GM10266 (cell line): ENCODE measurements around the gene TMEM95.
A peak's percentile ranks its signal among the peaks of the same experiment; 100 is the strongest.

Experiments used
- DNase-seq: peaks from one replicate; pipeline ENCODE4 v3.0.0; 2012; ENCODE audit errors: extremely low spot score
- TF ChIP-seq, protein P1 (sequence below): IDR thresholded peaks from 2 replicates; pipeline ENCODE4 v1.5.1; 2012; ENCODE audit warnings: mild to moderate bottlenecking, low read depth; ENCODE audit not compliant: control insufficient read depth, insufficient read depth; ENCODE audit errors: missing control alignments

Gene TMEM95

DNA sequence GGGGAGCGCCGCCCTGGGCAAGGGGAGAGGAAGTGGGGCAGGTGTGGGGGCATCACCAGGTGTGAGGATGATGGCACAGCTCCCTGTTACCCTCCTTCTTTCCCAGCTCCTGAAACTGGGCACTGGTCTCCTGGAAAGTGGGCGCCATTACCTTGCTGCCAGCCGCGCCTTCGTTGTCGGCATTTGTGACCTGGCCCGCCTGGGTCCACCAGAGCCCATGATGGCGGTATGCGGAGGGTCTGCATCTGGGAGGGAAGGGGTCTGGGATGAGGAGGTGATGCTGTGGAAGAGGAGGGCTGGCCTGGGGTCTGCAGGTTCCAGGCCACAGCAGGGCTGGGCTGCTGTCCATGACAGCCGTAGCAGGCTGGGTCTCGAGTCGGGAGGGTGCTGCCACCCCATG, 13.1 kb upstream of the TMEM95 start:
- no peak for DNase-seq
- TF ChIP-seq, protein P1, sequence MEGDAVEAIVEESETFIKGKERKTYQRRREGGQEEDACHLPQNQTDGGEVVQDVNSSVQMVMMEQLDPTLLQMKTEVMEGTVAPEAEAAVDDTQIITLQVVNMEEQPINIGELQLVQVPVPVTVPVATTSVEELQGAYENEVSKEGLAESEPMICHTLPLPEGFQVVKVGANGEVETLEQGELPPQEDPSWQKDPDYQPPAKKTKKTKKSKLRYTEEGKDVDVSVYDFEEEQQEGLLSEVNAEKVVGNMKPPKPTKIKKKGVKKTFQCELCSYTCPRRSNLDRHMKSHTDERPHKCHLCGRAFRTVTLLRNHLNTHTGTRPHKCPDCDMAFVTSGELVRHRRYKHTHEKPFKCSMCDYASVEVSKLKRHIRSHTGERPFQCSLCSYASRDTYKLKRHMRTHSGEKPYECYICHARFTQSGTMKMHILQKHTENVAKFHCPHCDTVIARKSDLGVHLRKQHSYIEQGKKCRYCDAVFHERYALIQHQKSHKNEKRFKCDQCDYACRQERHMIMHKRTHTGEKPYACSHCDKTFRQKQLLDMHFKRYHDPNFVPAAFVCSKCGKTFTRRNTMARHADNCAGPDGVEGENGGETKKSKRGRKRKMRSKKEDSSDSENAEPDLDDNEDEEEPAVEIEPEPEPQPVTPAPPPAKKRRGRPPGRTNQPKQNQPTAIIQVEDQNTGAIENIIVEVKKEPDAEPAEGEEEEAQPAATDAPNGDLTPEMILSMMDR, result no peak

DNA sequence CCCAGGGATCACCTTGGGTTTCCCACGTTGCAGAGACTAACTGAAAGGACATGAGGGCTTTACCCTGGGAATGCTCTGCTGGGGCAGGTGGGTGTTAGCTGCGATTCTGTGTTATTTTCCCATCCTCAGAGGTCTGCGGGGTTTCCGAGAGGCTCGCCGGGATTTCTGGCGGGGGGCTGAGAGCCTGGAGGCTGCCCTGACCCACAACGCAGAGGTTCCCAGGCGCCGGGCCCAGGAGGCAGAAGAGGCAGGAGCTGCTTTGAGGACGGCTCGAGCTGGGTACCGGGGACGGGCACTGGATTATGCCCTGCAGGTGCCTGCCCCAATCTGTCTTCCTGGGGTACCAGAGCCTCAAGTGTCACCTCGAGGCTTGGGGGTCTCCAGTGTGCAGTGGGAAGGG, 11.7 kb upstream of the TMEM95 start:
- no peak for DNase-seq
- TF ChIP-seq, protein P1, result no peak

DNA sequence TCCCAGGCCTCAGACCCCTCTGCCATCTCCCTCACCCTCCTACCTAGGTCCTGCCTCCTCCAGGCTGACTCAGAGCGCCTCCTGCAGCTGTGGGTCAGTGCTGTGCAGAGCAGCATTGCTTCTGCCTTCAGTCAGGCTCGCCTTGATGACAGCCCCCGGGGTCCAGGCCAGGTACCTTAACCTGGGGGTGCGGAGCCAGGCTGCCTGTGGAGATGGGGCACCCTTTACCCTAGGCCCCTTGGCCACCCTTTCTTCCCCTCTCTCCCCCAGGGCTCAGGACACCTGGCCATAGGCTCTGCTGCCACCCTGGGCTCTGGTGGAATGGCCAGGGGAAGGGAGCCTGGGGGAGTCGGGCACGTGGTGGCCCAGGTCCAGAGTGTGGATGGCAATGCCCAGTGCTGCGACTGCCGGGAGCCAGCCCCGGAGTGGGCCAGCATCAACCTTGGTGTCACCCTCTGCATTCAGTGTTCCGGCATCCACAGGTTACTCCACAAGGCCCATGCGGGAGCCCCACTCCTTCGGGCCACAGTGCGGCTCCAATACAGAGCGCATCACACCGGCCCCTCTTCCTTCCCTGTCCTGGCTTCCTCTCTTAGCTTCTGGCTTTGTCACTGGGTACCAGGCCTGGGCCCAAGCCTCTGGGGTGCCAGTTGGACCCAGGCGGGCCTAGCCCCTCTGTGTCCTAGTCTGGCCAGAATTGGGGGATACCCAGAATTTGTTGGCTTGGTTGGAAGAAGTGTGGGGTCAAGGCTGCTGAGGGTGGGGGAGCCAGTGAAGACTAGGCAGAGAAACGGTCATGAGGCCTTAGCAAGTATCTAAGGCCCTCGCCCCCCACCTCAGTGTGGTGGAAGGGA, 8.0 kb upstream of the TMEM95 start:
- DNase-seq, result no peak
- TF ChIP-seq, protein P1, result no peak

DNA sequence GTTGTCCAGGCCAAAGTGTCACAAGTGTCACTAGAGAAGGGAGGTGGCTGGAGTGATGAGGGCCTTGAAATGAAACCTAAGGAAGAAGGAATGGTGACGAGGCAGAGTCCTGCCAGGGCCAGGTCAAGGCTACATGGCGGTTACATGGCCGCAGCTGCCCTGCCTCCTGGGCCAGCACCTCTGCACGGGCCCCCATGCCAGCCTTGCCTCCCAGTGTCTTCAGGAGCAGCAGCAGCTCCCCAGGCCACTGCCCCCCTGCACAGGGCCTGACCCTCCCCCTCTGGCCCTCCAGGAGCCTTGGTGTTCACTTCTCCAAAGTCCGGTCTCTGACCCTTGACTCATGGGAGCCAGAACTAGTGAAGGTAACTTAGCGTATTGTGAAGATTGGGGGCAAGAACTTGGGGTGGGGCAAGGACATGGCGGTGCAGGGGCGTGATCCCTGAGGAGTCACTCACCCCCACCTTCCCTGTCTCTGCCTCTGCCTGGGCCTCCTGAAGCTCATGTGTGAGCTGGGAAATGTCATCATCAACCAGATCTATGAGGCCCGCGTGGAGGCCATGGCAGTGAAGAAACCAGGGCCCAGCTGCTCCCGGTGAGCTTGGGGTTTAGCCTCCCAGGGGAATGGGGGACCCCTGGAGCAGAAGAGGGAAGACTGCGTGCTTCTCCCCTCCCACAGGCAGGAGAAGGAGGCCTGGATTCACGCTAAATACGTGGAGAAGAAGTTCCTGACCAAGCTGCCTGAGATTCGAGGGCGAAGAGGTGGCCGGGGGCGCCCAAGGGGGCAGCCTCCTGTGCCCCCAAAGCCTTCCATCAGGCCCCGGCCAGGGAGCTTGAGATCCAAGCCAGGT, 7.1 kb upstream of the TMEM95 start:
- TF ChIP-seq, protein P1, result no peak
- DNase-seq, result no peak

DNA sequence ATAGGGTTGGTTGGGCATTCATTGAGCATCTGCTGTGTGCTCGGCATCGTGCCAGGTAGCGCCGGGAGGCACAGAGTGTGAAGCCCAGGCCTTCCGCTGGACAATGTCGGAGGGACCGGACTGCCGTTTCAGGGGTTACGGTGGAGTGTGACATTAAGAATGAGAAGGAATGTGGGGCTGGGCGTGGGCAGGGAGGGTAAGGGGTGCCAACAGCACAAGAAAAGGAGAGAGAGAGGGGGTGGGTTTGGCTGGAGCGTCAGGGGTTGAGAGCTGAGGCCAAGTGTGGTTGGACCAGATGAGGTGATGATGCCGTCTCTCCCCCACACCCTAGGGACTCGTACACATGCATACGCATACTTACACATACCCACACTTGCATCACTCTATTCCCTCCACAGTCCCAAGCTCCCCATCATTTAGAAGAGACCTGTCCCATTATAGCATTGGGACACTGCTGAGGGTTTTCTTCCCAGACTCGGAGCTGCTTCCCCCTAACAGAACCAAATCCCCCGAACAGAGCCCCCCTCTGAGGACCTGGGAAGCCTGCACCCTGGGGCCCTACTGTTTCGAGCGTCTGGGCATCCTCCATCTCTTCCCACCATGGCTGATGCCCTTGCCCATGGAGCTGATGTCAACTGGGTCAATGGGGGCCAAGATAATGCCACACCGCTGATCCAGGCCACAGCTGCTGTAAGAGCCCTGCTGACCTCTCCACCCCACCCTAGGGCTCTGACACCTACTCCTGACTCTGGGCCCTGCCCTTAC, 6.3 kb upstream of the TMEM95 start:
- DNase-seq, result no peak
- TF ChIP-seq, protein P1, result no peak

DNA sequence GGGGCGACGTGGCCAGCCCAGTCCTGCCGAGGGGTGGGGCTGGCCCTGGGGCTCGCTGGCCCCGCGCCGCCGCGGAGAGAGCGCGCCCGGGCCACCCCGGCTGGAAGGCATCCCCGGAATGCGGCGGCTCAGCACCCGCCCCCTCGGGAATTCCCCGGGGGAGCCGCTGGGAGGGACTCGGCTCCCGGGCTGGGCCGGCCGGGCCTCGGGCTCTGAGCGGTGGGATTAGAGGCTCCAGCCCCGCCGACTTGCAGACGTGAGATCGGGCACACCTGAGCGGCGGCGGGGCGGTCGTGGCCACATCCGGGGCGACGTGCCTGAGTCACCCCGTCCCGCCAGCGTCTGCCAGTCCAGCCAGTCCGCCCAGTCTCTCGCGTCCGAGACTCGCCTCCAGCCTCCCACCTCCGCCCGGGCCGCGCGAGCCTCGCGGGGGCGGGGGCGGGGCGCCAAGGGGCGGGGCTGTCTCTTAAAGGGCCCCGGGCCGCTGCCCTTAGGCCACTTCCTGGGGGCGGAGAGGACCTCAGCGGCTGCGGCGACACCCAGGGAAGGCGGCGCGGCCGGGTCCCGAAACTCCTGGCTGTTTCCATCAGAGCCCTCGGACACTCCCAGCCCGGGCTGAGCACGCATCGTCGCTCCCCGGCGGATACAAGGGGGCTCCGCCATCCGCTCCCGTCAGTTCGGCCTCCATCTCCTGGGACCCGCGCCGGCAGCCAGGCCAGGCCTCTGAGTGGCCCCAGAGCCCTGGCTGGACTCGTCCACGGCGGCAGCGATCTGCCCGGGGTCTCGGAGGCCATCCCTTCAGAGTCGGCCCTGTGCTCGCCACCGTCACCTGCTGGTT, 3.1 kb upstream of the TMEM95 start, which contains the start of gene KCTD11:
Gene KCTD11, plus strand, starts transcription at position 498 of the 838 bp plus-strand sequence.
- peak; percentile 96 for DNase-seq

More for the DNA sequence above, 3.1 kb upstream of the TMEM95 start, which contains the start of gene KCTD11:
- TF ChIP-seq, protein P1, result no peak
